GM04503 (cell line): ENCODE results near the gene CLIC3.

Experiments
- DNase-seq: peaks from one replicate; pipeline ENCODE4 v3.0.0-alpha.2; 2012; ENCODE audit warnings: low read depth

CLIC3 gene

GRCh38 chr9:137030538-137031527, 34.5 kb upstream of the CLIC3 start:
- DNase-seq: no peak

- no peak for DNase-seq
Measured at GRCh38 chr9:137030006-137030405, 33.6 kb upstream of the CLIC3 start.

GRCh38 chr9:137029058-137029936, 32.9 kb upstream of the CLIC3 start:
- no peak for DNase-seq

- no peak for DNase-seq
Measured at GRCh38 chr9:137028263-137029057, 32.1 kb upstream of the CLIC3 start.

- no peak for DNase-seq
Measured at GRCh38 chr9:137027369-137028262, 31.2 kb upstream of the CLIC3 start, which contains the start of gene ABCA2. ABCA2 (minus strand) TSS chr9:137028237; CDS start chr9:137028140, 97 bp downstream.

GRCh38 chr9:137026828-137027227, 30.5 kb upstream of the CLIC3 start:
- DNase-seq: no peak

- DNase-seq: no peak
Measured at GRCh38 chr9:137026384-137026783, 30.0 kb upstream of the CLIC3 start.

- no peak for DNase-seq
Measured at GRCh38 chr9:137025517-137025966, 29.2 kb upstream of the CLIC3 start.

- no peak for DNase-seq
Measured at GRCh38 chr9:137023583-137023991, 27.2 kb upstream of the CLIC3 start.

- DNase-seq: no peak
Measured at GRCh38 chr9:137023157-137023556, 26.8 kb upstream of the CLIC3 start.

- DNase-seq: no peak
Measured at GRCh38 chr9:137022662-137023008, 26.3 kb upstream of the CLIC3 start.

GRCh38 chr9:137021979-137022661, 25.8 kb upstream of the CLIC3 start:
- DNase-seq: no peak

- no peak for DNase-seq
Measured at GRCh38 chr9:137021568-137021978, 25.2 kb upstream of the CLIC3 start.

- DNase-seq: no peak
Measured at GRCh38 chr9:137020771-137021567, 24.6 kb upstream of the CLIC3 start.

- DNase-seq: no peak
Measured at GRCh38 chr9:137019891-137020683, 23.7 kb upstream of the CLIC3 start.

- no peak for DNase-seq
Measured at GRCh38 chr9:137018761-137019559, 22.6 kb upstream of the CLIC3 start.

- DNase-seq: no peak
Measured at GRCh38 chr9:137017791-137018497, 21.6 kb upstream of the CLIC3 start.
